HT-29 (cell line): ENCODE data around the gene SMAP2. TPM values are rescaled to one million over a fixed set of nuclear protein-coding genes. Genes with fewer than 3 reads are reported as not detected.
"Not testable (repeated sequence)": the region's sequence is repeated elsewhere in the genome, so short reads cannot be mapped to it uniquely, and the experiment has no call there.

Source experiments
- DNase-seq: peaks from one replicate; pipeline ENCODE4 v3.0.0-alpha.2; 2015; ENCODE audit warnings: low spot score
- total RNA-seq: library from RNA; depleted of rRNA; stranded (reverse); fragments of >200 nt; shearing (Covaris generic); gene quantifications from 2 replicates; pipeline ENCODE4 v1.2.3, GENCODE V29; 2014; rRNA removed

The SMAP2 gene
- 12.9 and 14.1 TPM in 2 replicates for total RNA-seq

DNA sequence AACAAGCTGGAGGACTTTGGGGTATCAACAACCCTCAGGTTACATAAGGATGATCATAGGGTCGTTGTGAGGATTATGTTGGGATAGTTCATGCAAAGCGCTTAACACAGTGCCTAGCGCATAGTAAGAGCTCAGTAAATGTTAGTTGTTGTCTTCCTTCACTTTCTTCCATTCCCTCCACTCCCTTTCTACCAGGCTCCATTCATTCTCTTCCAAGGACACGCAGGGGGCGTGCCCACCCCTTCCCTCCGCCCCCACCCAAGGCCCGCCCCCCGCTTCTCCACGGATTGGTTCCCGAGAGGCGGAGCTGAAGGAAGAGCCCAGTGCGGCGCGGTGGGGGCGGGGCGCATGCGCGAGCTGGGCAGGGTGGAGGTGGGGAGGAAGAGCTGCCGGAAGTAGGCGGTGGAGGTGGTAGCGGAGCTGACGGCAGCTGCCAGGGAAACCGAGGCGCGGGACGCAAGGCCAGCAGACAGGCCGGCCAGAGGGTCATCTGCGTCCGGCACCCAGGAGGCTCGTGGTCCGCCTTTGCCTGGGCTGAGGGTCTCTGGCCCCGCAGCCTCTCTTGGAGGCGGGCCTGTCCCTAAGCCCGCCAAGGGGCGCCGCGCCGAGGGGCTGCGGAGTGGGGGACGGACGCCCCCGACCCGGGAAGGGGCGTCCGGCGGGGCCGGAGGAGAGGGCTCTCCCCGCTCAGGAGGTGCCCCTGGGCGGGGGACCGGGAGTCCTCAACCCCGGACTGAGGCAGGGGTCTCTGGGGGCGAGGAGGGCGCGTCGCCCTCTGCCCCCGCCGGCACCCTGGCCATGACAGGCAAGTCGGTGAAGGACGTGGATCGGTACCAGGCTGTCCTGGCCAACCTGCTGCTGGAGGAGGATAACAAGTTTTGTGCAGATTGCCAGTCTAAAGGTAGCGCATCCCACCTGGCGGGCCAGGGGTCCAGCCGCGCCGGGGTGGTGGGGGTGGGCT is at the start of gene SMAP2:
Gene SMAP2, plus strand, starts transcription at position 405 of the 961 bp plus-strand sequence. Its CDS starts 394 bp downstream, at position 799.
- peak; percentile 94 for DNase-seq

DNA sequence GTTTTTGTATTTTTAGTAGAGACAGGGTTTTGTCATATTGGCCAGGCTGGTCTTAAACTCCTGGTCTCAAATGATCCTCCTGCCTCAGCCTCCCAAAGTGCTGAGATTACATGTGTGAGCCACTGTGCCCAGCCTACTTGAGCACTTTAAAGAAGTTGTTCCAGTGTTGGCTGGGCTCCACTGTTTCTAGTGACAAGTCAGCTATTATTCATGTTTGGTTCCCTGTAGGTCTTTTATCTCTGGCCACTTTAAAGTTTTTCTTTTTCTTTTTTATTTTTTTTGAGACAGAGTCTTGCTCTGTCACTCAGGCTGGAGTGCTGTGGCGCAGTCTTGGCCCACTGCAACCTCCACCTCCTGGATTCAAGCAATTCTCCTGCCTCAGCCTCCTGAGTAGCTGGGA is 42.1 kb upstream of the SMAP2 start:
- not testable (repeated sequence) for DNase-seq

DNA sequence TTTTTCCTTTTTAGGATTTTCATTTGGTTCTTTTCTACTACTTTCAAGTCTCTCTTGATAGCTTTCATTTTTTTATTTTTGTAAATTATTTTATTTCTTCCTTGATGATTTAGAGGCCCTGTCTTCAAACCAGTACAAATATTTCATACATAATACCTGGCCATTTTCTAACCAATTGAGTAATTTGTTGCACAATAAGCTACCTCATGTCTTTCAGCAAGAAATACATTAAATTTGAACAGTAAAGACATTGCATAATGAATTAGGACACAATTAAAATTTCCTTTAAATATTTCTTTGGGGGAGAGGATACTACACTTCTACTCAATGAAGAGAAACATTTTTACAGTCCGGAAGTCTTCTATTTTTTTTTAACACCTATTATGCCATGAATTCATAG is 40.8 kb upstream of the SMAP2 start:
- DNase-seq, result no peak

DNA sequence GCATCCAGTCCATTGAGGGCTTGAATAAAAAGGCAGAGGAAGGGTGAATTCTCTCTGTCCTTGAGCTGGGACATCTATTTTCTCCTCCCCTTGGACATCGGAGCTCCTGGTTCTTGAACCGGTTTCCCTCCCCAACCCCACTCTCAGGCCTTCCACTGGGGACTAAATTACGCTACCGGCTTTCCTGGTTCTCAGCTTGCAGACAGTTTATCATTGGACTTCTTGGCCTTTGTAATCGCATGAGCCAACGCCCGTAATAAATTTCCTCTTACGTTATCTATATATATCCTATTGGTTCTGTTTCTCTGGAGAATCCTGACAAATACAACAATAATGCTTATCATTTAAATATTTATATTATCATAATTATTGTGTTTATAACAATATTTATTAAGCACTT is 36.1 kb upstream of the SMAP2 start:
- no peak for DNase-seq

DNA sequence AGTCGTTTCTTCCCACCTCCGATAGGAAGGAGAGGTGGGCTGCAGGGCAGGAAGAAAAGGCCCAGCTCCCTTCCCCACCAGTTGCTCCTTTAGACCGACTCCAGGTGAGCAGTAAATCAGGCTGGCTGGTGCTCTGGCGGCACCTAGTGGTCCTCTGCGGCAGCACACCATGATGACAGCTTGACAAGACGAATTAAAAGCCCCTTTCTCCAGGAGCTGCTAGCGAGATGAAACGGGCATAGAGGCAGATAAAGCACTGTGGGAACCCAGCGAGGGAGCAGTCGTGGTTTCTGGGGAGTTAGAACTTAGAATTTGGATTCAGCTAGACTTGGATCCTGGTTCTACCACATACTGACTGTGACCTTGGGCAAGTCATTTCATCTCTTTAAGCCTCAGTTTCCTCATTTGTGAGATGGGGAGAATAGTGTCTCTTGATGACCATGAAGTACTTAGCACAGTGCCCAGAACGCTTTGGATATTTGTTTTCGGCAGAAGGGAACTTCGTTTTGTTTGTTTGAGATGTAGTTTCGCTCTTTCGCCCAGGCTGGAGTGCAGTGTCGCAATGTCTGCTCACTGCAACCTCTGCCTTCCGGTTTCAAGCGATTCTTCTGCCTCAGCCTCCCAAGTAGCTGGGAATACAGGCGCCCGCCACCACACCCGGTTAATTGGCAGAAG is 34.6 kb upstream of the SMAP2 start:
- DNase-seq, result peak; percentile 94

DNA sequence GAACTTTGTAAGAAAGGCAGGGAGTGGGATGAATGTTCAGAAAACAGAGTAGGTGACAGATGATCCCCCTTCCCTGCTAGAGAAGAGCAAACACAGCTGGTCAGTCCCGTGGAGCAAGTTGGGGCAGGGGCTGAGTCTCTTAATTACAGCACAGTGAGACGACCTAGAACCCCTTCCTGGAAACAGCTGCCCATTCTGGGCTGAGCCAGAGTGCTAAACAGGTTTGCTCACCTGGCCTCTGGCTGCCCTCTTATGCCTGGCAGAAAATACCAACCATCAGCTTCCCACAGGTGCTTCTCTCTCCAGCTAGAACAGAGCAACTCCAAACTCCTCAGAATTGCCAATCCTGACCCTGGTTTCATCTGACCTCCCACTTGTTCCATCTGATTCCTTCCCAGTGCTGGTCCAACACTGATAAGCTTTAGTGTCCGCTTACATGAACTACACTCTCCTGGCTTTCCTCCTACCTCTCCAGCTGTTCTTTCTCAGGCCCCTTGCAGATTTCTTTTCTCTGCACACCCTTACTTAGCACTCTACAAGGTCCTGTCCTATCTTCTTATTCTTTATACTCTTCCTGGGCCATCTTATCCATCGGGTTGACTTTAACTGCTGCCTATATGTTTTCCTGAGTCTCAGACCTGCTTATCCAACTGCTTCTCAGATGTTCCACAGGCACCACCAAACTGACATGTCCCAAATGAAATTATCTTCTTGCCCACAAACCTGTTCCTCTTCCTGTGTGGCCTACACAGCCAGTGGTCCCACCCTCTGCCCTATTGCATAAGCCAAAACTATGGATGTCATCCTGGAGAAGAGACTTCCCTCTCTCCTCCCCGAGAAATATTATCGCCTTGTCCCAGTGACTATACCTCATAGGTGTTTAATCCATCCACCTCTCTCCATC is 33.9 kb upstream of the SMAP2 start:
- no peak for DNase-seq

DNA sequence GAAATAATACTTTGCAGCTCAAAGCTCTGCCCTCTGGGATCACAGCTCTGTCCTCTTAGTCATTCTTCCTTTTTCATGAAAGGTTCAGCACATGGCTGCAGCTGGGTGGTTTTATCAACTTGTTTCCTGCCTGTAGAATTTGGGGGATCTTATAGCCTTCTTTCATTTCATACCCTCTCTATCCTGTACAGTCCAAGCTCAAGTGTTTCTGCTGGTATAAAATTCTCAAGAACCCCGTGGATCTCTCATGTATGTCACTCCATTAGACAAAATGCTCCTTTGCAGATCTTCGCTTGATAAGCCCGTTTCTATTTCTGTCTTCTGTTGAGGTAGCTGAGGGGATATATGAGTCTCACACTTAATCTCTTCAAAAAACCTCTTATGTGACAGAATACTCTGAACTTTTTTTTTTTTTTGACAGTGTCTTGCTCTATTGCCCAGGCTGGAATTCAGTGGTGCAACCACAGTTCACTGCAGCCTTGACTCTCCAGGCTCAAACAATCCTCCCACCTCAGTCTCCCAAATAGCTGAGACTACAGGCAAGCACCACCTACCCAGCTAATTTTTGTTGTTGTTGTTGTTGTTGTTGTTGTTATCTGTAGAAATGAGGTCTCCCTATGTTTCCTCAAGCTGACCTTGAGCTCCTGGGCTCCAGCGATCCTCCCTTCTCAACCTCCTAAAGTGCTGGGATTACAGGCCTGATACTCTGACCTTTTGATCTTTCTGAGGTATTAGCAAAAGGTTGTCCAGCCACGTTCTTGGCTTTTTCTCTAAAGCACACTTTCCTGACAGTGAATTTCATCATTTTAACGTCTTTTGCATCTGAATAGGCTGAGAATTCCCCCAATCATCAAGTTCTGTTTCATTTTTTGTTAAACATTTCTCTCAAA is 31.8 kb upstream of the SMAP2 start:
- no peak for DNase-seq

DNA sequence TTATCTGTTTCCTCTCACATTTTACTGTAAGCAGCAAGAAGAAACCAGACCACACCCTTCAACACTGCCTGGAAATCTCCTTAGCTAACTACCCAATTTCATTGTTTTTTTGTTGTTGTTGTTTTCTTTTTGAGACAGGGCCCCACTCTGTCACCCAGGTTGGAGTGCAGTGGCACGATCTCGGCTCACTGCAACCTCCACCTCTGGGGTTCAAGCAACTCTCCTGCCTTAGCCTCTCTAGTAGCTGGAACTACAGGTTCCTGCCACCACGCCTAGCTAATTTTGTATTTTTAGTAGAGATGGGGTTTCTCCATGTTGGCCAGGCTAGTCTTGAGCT is 31.2 kb upstream of the SMAP2 start:
- DNase-seq, result not testable (repeated sequence)

DNA sequence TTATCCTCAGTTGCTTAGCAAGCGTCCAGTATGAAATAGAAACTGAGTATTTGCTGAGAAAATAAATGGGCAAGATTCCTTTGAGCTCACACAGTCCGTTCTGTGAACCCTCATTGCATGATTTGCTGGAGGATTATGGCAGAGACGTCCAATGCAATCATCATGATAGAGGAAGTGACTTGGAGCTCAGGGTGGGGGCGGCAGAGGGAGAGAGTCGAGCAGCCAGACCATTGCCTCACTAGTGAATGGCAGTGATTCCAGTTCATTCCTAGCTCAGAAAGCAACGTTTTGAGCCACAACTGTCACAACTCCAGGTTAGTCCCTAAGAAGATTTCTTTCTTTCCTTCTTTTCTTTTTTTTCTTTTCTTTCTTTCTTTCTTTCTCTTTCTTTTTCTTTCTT is 28.9 kb upstream of the SMAP2 start:
- no peak for DNase-seq

DNA sequence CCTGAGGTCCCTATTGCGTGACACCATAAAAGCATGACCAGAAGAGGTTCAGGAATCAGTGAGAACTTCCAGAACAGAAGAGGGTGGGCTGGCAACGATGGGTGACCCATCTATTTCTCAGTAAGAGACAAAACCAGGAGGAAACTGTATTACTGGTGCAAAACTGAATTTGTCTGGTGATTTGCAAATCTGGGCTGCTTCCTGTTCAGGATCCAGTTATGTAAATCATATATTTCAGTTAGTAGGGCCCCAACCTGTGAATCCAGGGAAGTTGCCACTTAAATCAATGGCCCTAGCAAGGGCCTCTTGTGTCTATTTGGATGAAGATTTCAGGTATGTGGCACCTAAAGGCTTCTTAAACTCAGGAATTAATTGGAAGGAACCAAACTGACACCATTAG is 23.1 kb upstream of the SMAP2 start:
- no peak for DNase-seq

DNA sequence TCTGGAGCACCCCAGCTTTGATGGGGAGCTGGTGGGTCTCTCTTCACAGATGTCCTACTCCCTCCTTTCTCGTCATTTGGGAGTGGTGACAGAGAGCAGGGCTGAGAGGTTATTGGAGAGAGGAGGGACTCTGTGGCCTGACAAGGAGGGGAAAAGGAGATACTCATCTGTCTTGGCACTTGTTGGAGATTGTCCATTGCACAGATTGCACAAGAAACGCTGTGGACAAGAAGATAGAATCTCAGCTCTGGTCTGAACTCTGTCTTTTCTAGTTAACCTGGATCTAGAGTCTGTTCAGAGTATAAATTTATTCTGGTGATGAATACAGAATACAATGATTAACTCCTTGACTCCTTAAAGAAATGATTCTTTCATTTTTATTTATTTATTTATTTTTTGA is 22.4 kb upstream of the SMAP2 start:
- DNase-seq, result no peak

DNA sequence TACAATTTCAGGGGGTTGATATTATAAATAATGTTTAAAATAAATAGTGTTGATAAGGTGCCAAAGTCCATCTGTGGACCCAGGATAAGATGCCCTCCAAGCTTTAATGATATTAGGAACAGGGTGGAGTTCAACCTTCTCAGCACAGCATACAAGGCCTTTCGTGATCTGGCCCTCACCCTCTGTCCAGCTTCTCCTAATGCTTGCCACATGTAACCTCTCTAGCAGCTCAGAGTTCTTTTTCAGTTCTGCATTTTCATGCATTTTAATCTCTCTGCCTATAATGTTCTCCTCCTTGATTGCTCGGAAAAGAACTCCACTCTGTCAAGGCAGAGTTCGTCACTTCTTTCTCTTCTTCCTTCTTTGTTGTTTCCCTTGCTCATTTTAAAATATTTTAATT is 21.4 kb upstream of the SMAP2 start:
- no peak for DNase-seq

DNA sequence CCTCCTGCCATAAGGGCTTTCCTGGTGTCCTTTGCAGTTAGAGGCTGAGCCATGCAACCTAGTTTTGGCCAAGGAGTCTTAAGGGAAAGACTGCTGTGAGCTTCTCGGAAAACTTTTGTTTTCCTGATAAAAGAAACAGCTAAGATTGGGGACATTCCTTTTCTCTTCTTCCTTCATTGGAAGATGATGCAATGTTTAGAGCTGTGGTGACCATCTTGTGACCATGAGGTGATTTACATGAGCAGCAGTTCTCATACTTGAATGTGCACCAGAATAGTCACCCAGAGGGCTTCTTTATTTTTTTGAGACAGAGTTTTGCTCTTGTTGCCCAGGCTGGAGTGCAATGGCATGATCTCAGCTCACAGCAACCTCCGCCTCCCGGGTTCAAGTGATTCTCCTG is 20.4 kb upstream of the SMAP2 start:
- DNase-seq, result no peak

DNA sequence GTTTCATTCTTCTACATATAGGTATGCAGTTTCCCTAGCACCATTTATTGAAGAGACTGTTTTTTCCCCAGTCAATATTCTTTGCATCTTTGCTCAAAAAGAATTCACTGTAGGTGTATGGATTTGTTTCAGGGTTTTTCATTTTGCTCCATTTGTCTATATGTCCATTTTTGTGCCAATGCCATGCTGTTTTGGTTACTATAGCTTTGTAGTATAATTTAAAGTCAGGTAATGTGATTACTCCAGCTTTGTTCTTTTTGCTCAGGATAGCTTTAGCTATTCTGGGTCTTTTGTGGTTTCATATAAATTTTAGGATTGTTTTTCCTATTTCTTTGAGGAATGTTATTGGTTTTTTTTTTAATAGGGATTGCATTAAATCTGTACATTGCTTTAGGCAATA is 15.9 kb upstream of the SMAP2 start:
- no peak for DNase-seq

DNA sequence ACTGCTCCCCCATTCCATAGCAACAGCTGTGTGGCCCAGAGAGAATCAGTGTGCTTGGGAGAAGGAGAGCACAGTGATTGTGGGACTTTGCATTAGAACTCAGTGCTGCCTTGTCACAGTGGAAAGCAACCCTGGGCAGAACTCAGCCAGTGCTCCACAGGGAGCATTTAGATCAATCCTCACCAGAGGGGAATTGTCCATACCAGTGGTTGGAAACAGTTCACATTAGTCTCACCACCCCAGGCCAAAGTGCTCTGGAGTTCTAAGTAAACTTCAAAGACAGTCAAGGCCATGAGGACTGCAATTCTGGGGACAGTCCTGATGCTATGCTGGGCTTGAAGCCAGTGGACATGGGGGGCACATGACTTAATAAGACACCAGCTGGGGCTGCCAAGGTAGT is 12.9 kb upstream of the SMAP2 start:
- no peak for DNase-seq

DNA sequence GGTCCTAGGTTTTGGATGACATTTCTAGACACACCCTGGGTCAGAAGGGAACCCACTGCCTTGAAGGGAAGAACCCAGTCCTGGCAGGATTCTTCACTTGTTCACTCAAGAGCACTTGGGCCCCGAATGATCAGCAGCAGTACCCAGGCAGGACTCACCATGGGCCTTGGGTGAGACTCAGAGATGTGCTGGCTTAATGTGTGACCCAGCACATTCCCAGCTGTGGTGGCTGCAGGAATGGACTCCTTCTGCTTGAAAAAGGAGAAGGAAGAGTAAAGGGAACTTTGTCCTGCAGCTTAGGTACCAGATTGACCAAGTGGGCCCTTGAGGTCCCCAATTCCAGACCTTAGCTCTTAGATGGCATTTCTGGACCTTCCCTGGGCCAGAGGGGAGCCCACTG is 12.3 kb upstream of the SMAP2 start:
- DNase-seq, result no peak

DNA sequence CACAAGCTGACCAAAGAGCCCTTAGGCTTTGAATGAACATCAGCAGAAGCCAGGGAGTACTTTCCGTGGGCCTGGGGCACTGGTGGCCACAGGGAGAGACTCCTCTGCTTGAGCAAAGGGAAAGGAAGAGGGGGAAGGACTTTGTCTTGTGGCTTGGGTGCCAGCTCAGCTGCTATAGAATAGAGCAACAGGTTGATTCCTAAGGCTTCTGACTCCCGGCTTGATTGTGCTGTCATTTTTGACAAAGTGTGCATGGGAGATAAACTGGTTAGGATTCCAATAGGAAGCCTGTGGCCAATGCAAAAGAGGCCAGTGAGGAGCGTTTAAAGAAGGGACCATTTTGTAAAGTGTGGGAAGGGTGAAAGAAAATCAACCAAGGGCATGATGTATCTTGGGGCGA is 11.9 kb upstream of the SMAP2 start:
- no peak for DNase-seq

DNA sequence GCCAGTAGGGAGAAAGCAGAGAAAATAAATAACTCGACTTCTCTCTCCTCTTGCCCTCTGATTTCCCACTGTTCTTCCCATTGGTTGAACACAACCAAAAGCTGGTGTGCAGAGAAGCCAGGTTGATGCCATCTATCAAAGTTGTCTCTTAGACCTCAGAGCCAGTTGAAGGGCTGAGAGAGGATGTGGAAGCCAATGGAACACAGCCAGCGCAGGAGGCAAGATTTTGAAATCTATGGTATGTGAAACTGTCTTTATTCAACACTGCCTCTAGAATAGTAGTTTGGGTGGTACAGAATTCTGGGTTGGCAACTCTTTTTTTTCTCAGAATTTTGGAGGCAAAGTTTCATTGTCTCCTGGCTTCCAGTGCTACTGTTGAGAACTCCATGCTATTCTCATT is 11.3 kb upstream of the SMAP2 start:
- DNase-seq, result no peak

DNA sequence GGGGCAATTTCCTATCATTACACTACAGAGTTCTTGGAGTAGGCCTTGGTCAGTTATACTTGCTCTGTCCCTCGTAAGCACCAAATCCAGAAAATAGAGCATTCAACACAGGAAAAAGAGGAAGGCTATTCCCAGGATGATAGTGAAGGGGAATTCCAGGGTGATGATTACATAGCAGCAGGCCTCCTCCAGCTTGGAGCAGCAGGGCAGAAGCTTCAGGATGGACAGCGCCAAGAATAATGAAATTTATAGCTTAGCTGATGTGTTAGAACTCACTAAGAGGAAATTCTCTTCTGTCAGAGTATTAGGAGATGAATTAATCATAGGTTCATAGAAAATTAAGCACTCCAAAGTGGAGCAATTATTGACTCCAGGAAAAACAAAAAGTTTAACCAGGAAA is 10.8 kb upstream of the SMAP2 start:
- DNase-seq, result no peak

DNA sequence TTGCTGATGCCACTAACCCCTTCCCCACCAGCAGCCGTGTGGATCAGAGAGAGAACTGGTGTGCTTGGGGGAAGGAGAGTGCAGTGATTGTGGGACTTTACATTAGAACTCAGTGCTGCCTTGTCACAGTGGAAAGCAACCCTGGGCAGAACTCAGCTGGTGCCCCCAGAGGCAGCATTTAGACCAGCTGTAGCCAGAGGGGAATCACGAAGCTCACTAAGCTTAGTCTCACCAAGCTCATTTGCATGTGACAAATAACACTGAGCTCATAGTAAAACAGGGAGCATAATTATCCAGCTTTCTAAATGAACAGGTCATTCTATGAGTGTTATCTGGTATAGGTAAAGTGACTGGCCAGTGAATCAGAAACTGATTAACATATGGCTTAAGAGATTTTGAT is 9.8 kb upstream of the SMAP2 start:
- DNase-seq, result no peak

DNA sequence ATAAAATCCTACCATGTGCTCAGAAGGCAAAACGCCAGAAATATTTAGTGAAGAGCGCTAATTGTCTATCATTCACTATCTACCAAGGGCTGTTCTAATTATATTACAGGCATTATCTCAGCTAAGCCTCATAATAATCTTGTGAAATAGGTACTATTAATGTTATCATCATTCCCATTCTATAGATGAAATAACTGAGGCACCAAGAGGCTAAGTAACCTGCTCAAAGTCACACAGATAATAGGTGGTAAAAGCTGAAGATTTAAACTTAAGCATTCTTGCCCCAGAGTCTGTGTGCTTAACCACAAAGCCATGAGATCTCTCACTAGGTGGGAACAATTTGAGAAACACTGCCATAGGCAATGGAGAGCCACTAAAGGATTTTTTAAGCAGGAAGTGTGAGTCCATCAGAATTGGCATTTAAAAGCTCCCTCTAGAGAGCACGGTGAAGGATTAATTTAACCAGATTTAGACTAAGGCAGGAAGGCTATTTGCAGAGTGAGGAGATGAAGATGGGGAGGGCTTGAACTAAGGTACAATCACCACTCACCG is 1.7 kb upstream of the SMAP2 start:
- DNase-seq, result no peak
